PFSK-1 (cell line): ENCODE measurements around the gene PEX10.

Experiments used
- FOXP2 ChIP-seq: optimal IDR thresholded peaks from 2 replicates; pipeline ENCODE3; 2011; ENCODE audit warnings: borderline replicate concordance, control low read depth, inconsistent platforms; ENCODE audit not compliant: insufficient read depth; ENCODE audit errors: extremely low read length, extremely low read depth
- POLR2AphosphoS5 ChIP-seq: IDR thresholded peaks from 2 replicates; pipeline ENCODE4 v1.6.1; 2012; ENCODE audit warnings: low read depth, mild to moderate bottlenecking, control low read depth, low read length, moderate library complexity
- REST ChIP-seq, 2 experiments: IDR thresholded peaks; 2 replicates each; pipeline versions ENCODE4 v1.6.1 to v1.8.0; 2011 to 2012; ENCODE audit warnings: low read depth in 2 of 2, low read length in 2 of 2, control low read depth in 1 of 2, inconsistent platforms in 1 of 2, mild to moderate bottlenecking in 1 of 2, moderate library complexity in 1 of 2; ENCODE audit not compliant: insufficient read depth in 1 of 2
- SIN3A ChIP-seq: IDR thresholded peaks from 2 replicates; pipeline ENCODE4 v1.6.1; 2012; ENCODE audit warnings: mild to moderate bottlenecking, low read length, moderate library complexity, borderline replicate concordance; ENCODE audit not compliant: insufficient read depth
- TAF1 ChIP-seq: IDR thresholded peaks from 2 replicates; pipeline ENCODE4 v1.6.1; 2012; ENCODE audit warnings: low read length, control low read depth, borderline replicate concordance; ENCODE audit not compliant: insufficient read depth

PEX10 gene

GRCh38 chr1:2455757-2456156 is 43.4 kb upstream of the PEX10 start:
- TF ChIP-seq POLR2AphosphoS5 (no peak), FOXP2 (no peak), SIN3A (no peak), TAF1 (no peak), REST (IDR thresholded peaks at IDR 0.05; ENCODE audit: insufficient read depth in 1 of 2, low read depth in 2 of 2, low read length in 2 of 2) (no peak)

GRCh38 chr1:2454227-2454626 is 41.9 kb upstream of the PEX10 start:
- TF ChIP-seq REST (IDR thresholded peaks at IDR 0.05; ENCODE audit: insufficient read depth in 1 of 2, low read depth in 2 of 2, low read length in 2 of 2) (no peak), TAF1 (no peak), FOXP2 (no peak), SIN3A (no peak), POLR2AphosphoS5 (no peak)

- TF ChIP-seq POLR2AphosphoS5, result no peak
- no peak for TF ChIP-seq FOXP2
- no peak for TF ChIP-seq SIN3A
- no peak for TF ChIP-seq TAF1
- TF ChIP-seq REST (IDR thresholded peaks at IDR 0.05; ENCODE audit: insufficient read depth in 1 of 2, low read depth in 2 of 2, low read length in 2 of 2), result no peak
These were observed 40.6 kb upstream of the PEX10 start for GRCh38 chr1:2452932-2453315.

- TF ChIP-seq TAF1 (no peak), POLR2AphosphoS5 (no peak), FOXP2 (no peak), SIN3A (no peak), REST (IDR thresholded peaks at IDR 0.05; ENCODE audit: insufficient read depth in 1 of 2, low read depth in 2 of 2, low read length in 2 of 2) (no peak)
These were observed 40.0 kb upstream of the PEX10 start for GRCh38 chr1:2452201-2452931.
